ENCODE measurements around the gene PPP1R12B.

DNA sequence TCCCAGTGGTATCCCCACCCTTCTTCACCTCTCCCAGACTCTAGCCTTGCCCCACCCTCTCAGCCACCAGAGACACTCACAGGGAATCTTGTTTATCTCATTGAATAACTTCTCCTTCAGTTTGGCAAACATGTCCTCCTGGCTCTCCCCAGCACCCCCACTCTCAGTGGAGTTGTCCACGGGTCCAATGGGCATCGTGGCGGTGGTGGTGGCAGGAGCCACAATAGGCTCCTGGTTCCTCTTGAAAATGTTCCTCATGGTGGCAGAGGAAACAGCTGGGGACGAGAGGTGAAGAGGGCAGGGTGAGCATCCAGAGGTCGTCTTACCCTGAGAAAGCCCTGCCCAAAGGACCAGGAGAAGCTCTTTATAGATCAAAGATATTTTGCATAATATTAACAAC, 257.0 kb downstream of the PPP1R12B start:
- TF ChIP-seq, protein P1, sequence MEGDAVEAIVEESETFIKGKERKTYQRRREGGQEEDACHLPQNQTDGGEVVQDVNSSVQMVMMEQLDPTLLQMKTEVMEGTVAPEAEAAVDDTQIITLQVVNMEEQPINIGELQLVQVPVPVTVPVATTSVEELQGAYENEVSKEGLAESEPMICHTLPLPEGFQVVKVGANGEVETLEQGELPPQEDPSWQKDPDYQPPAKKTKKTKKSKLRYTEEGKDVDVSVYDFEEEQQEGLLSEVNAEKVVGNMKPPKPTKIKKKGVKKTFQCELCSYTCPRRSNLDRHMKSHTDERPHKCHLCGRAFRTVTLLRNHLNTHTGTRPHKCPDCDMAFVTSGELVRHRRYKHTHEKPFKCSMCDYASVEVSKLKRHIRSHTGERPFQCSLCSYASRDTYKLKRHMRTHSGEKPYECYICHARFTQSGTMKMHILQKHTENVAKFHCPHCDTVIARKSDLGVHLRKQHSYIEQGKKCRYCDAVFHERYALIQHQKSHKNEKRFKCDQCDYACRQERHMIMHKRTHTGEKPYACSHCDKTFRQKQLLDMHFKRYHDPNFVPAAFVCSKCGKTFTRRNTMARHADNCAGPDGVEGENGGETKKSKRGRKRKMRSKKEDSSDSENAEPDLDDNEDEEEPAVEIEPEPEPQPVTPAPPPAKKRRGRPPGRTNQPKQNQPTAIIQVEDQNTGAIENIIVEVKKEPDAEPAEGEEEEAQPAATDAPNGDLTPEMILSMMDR (IDR thresholded peaks at IDR 0.05) = no peak
- no peak for TF ChIP-seq POLR2A (IDR thresholded peaks at IDR 0.05)

Measured in gastroesophageal sphincter (tissue), 3 donors.